Skeletal muscle tissue (tissue), 4 donors: ENCODE measurements around the gene IL9R. TPM values are rescaled to one million over a fixed set of nuclear protein-coding genes. Genes with fewer than 3 reads are reported as not detected.
"Not testable (repeated sequence)": the region's sequence is repeated elsewhere in the genome, so short reads cannot be mapped to it uniquely, and the experiment has no call there.

Experiments used
- H3K27ac ChIP-seq: one replicate; pipeline ENCODE4 v1.7.0; 2013; ENCODE audit warnings: mild to moderate bottlenecking, low read depth, low read length, inconsistent platforms
- H3K27me3 ChIP-seq, 3 donors: one replicate each; pipeline ENCODE4 v1.7.0; 2013; ENCODE audit warnings: low read length in 3 of 3; ENCODE audit not compliant: control insufficient read depth in 3 of 3, insufficient read depth in 3 of 3
- H3K36me3 ChIP-seq, 3 donors: one replicate each; pipeline ENCODE4 v1.7.0; 2013; ENCODE audit warnings: low read length in 3 of 3; ENCODE audit not compliant: control insufficient read depth in 3 of 3, insufficient read depth in 3 of 3
- H3K4me1 ChIP-seq, 3 donors: one replicate each; pipeline ENCODE4 v1.7.0; 2013; ENCODE audit warnings: low read length in 3 of 3, mild to moderate bottlenecking in 3 of 3; ENCODE audit not compliant: control insufficient read depth in 3 of 3, insufficient read depth in 3 of 3
- H3K4me3 ChIP-seq, 3 donors: one replicate each; pipeline ENCODE4 v1.7.0; 2013; ENCODE audit warnings: low read length in 3 of 3
- H3K9ac ChIP-seq, 3 donors: one replicate each; pipeline ENCODE4 v1.7.0; 2013; ENCODE audit warnings: low read length in 3 of 3, mild to moderate bottlenecking in 3 of 3, moderate library complexity in 2 of 3, low read depth in 1 of 3
- H3K9me3 ChIP-seq, 3 donors: one replicate each; pipeline ENCODE4 v1.7.0; 2013; ENCODE audit warnings: low read length in 3 of 3; ENCODE audit not compliant: control insufficient read depth in 3 of 3
- total RNA-seq: library from RNA; depleted of rRNA; stranded (reverse); fragments of >200 nt; gene quantifications from one replicate; pipeline ENCODE4 v1.2.3, GENCODE V29; 2014
- donor health status: Osteomylitis.

Gene IL9R
- total RNA-seq, 1 donor from 2014 or later = not detected

DNA sequence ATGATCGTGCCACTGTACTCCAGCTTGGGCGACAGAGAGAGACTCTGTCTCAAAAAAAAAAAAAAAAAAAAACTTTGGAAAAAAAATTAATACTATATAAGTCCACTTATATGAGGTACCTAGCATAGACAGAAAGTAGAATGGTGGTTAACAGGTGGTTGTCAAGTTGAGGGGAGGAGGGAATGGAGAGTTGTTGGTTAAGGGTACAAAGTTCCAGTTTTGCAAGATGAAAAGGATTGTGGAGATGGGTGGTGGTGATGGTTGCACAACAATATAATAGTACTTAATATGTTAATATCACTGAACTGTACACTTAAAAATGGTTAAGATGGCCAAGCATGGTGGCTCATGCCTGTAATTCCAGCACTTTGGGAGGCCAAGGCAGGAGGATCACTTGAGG lies 4.1 kb upstream of the IL9R start:
- H3K4me1 ChIP-seq = no peaks in the 10 kb centered on the region
- no peak overlapping the region for H3K9ac ChIP-seq
- no peaks in the 10 kb centered on the region for H3K36me3 ChIP-seq
- H3K4me3 ChIP-seq = no peak overlapping the region
- H3K27me3 ChIP-seq = no peaks in the 10 kb centered on the region
- no peak overlapping the region for H3K27ac ChIP-seq
- no peaks in the 10 kb centered on the region for H3K9me3 ChIP-seq

DNA sequence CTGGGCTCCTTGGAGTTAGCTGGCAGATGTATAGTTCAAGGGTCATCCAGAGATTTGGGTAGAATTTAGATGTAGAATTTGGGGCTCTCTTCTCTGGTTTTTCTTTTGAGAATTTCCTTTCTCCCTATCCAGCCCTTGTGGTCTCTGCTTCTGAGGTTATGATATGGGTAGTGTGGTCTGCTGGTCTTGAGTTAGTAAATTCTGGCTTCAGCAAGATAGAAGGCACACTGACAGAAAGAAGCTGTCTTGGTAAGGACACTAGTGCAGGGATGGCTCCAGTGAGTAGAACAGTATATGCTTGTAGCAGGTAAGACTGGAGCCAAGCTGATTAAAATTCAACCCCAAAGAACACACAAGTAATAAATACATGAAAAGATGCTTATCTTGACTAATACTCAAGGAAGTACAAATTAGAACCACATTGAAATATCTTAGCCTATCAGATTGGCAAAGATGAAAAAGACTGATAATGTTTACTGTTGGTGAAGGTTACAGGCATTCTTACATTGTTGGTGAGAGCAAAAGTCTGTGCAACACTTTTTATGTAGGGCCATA lies 2.1 kb upstream of the IL9R start:
- Histone ChIP-seq H3K27me3 (no peaks in the 10 kb centered on the region), H3K4me3 (no peak overlapping the region), H3K36me3 (no peaks in the 10 kb centered on the region), H3K9ac (no peak overlapping the region), H3K4me1 (no peaks in the 10 kb centered on the region), H3K9me3 (no peaks in the 10 kb centered on the region), H3K27ac (no peak overlapping the region)

DNA sequence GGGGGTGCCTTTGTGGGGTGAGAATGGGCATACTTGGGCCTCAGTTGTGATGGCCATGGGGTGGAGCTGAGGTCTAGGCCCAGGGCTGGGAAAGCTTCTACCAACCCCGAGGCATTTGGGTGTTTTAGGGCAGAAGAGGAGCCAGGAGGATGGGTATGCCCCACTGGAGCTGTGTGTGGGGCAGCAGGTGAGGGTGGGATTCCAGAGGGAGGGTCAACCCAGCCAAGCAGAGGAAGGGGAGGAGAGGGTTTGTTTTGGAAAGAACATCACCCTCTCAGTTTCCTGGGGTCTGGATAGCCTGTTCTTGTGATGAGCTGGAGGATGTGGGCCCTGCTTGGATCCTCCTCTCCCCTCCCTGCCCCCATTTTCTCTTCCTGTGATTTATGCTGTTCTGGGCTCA lies 620 bp downstream of the IL9R start:
- no peak overlapping the region for H3K9ac ChIP-seq
- no peak overlapping the region for H3K4me3 ChIP-seq
- H3K4me1 ChIP-seq = peaks cover 0 to 2% (median 0%) of the 10 kb centered on the region in 3 donors
- no peaks in the 10 kb centered on the region for H3K9me3 ChIP-seq
- H3K36me3 ChIP-seq = no peaks in the 10 kb centered on the region
- H3K27me3 ChIP-seq = no peaks in the 10 kb centered on the region
- H3K27ac ChIP-seq = no peak overlapping the region

DNA sequence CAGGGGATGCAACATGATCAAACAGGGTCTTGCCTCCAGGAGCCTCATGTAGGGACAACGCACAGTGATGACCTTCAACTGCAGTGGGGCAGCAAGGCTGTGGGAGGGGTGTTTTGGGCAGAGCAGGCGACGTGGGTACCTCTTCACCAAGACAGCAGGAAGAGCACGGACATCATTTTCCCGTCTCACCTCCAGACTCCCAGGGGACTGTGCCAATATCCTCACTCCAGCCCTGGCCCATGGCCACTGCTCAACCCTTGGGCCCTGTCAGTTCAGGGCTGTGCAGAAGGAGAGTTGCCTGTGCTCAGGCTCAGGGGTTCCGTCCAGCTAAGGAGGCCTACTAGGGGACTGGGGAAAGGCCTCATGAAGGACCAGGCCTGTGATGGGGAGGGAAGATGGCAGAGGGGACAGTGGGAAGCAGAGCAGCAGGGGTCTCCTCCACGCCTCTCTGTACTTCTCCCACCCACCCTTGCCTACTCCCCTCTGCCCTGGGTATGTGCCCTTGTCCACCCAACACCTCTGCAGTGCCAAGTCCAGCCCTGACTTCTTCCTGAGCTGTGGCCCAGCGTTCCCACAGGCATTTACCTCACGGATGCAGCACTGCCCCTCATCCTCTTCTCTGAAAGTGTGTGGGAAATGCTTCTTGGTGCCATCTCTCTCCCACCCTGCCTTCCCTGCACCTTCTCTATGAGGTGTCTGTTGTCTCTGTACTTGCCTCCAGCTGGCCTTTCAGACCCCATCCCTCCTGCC lies 1.4 kb downstream of the IL9R start:
- H3K9me3 ChIP-seq = no peaks in the 10 kb centered on the region
- H3K36me3 ChIP-seq = no peaks in the 10 kb centered on the region
- H3K9ac ChIP-seq = no peak overlapping the region
- H3K4me1 ChIP-seq = peaks cover 0 to 2% (median 0%) of the 10 kb centered on the region in 3 donors
- no peaks in the 10 kb centered on the region for H3K27me3 ChIP-seq
- no peak overlapping the region for H3K27ac ChIP-seq
- no peak overlapping the region for H3K4me3 ChIP-seq

DNA sequence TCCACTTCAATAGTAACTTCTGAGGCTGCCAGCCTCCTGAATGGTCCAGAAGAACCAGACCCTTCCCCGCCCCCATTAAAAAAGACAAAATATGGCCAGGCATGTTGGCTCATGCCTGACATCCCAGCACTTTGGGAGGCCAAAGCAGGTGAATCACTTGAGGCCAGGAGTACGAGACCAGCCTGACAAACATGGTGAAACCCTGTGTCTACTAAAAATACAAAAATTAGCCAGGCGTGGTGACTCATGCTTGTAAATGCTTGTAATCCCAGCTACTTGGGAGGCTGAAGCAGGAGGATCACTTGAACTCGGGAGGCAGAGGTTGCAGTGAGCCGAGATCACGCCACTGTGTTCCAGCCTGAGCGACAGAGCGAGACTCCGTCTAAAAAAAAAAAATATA lies 2.3 kb downstream of the IL9R start:
- H3K27me3 ChIP-seq, H3K4me1 ChIP-seq, H3K4me3 ChIP-seq, H3K27ac ChIP-seq, H3K36me3 ChIP-seq, H3K9ac ChIP-seq, H3K9me3 ChIP-seq: not testable (repeated sequence)

DNA sequence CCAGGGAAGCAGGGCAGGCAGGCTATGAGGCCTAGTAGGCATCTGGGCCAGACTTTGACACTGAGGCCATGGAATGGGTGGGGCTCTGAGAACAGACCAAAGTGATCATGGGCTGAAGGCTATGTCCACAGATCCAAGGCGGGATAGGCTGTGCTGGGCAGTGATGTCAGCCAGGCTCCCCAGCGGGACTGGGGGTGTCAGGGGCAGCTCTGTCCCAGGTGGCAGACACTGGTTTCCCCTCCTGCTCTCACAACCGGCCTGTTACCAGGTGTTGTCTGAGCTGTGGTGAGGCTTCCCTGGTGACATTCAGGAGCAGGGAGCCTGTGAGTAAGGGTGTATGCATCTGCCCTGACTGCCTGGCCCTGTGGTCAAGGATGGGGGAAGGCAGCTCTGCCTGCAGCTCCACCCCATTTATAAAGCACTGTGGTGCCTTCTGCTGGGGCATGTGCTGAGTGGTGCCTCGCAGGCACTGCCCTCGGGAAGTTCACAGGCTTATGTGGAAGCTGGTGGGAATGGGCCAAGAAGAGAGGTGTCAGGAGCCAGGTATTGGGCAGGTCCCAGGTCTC lies 2.9 kb downstream of the IL9R start:
- H3K4me3 ChIP-seq = no peak overlapping the region
- H3K9ac ChIP-seq = no peak overlapping the region
- no peak overlapping the region for H3K27ac ChIP-seq
- H3K4me1 ChIP-seq = peaks cover 0 to 2% (median 0%) of the 10 kb centered on the region in 3 donors
- H3K27me3 ChIP-seq = no peaks in the 10 kb centered on the region
- H3K9me3 ChIP-seq = no peaks in the 10 kb centered on the region
- H3K36me3 ChIP-seq = no peaks in the 10 kb centered on the region

DNA sequence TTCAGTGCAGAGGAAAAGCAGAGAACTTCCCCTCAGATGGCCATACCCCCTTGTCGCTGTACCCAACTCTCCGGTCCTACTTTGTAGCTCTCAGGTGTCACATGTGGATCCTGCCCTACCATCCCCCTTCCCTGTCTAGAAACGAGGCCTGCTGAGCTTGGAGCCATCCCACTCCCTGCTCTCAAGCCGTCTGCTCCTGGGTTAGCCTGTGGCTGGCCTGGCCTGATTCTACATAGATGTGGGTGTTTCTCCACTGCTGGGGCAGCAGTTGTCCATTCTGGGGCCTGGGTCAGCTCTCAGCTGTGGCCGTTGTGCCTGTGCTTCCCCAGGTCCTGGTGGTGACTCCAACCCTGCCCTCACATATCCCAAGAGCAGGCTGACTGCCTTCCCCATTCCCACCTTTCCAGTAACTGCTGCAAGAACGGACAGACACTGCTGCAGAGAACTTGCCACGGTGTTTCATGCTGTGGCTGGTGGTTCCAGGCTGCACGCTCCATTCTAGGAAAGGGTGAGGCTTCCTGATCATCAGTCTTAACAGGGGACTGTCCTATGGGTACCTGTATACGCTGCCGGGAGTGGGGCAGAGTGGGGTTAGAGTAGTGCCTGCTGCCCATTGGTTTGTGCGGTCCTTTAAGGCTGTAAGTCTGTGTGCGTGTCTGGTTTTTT lies 3.6 kb downstream of the IL9R start:
- no peak overlapping the region for H3K4me3 ChIP-seq
- no peaks in the 10 kb centered on the region for H3K27me3 ChIP-seq
- no peak overlapping the region for H3K27ac ChIP-seq
- H3K36me3 ChIP-seq = no peaks in the 10 kb centered on the region
- H3K4me1 ChIP-seq = peaks cover 0 to 2% (median 0%) of the 10 kb centered on the region in 3 donors
- H3K9ac ChIP-seq = no peak overlapping the region
- H3K9me3 ChIP-seq = no peaks in the 10 kb centered on the region

DNA sequence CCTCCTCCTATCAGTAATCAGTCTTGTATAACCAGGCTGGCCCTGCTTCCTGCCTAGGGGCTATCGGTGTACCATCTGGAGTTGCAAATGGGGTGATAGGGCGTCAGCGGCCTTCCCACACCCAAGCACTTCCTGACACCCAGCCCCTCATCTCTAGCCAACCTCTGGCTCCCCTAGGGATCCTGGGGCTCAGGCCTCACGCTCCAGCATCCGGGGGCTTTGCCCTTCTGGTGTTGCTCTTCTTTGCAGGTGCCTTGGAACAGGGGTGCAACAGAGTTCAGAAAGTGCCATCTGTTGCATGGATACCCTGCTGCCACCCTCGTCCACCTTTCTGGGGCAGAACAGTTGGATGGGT lies 4.1 kb downstream of the IL9R start:
- H3K9me3 ChIP-seq = no peaks in the 10 kb centered on the region
- no peaks in the 10 kb centered on the region for H3K36me3 ChIP-seq
- no peak overlapping the region for H3K4me3 ChIP-seq
- H3K4me1 ChIP-seq = peaks cover 0 to 2% (median 0%) of the 10 kb centered on the region in 3 donors
- H3K9ac ChIP-seq = no peak overlapping the region
- no peaks in the 10 kb centered on the region for H3K27me3 ChIP-seq
- no peak overlapping the region for H3K27ac ChIP-seq

DNA sequence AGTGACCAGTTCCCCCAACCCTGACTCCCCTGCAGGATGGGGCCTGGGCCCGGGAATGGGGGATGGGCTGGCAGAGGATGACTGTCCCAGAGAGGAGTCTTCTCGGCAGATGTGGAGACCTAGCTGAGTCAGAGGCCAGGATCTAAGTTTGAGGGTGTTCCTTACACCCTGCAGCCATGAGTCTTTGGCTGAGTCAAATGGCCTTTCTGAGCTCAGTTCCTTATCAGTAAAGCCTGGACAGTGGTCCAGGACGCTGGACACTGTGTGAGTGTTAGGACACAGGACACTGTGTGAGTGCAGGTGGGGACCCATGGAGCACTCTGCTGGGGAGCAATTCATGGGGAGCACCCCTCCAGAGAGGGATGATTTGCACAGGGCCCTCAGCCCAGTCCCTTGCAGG lies 5.0 kb downstream of the IL9R start:
- no peaks in the 10 kb centered on the region for H3K36me3 ChIP-seq
- H3K4me3 ChIP-seq = no peak overlapping the region
- no peaks in the 10 kb centered on the region for H3K27me3 ChIP-seq
- no peaks in the 10 kb centered on the region for H3K9me3 ChIP-seq
- no peak overlapping the region for H3K9ac ChIP-seq
- H3K4me1 ChIP-seq = peaks cover 0 to 2% (median 0%) of the 10 kb centered on the region in 3 donors
- no peak overlapping the region for H3K27ac ChIP-seq
